H1 (cell line): Measurements from ENCODE around the gene WWC2. TPM values are rescaled to one million over a fixed set of nuclear protein-coding genes. Genes with fewer than 3 reads are reported as not detected.

Experiments used
- CTCF ChIA-PET: fragments of 300-600 bp; sonication (Branson Sonifier 250); formaldehyde crosslinking; loops from one replicate; lab custom pipeline; 2021; ENCODE audit not compliant: partially characterized antibody; lab: Charles Lee
- POLR2A ChIA-PET: fragments of 300-600 bp; sonication (Branson Sonifier 250); formaldehyde crosslinking; loops from one replicate; lab custom pipeline; 2021; ENCODE audit warnings: inconsistent platforms; ENCODE audit not compliant: partially characterized antibody; lab: Charles Lee
- DNase-seq, 2 experiments: peaks; one replicate each; pipeline versions ENCODE4 v3.0.0 to v3.0.0-alpha.2; 2010 to 2022; ENCODE audit warnings: low spot score in 2 of 2, low read depth in 1 of 2, mixed read lengths in 1 of 2
- FAIRE-seq: peaks from 2 replicates; lab custom pipeline; 2011; peaks lifted over from hg19 to GRCh38; lab: Jason Lieb, UNC
- H2AFZ ChIP-seq: 2 replicates; pipeline ENCODE4 v1.8.1; 2012; ENCODE audit warnings: low read length, inconsistent platforms
- H2AK5ac ChIP-seq: 2 replicates; pipeline ENCODE4 v1.6.1; 2013; ENCODE audit warnings: low read depth, low read length
- H2BK120ac ChIP-seq: replicated peaks from 2 replicates; pipeline ENCODE3; 2013; ENCODE audit warnings: low read depth, low read length, inconsistent platforms
- H2BK12ac ChIP-seq: 2 replicates; pipeline ENCODE4 v1.6.1; 2013; ENCODE audit warnings: low read depth, low read length
- H2BK15ac ChIP-seq: 2 replicates; pipeline ENCODE4 v1.6.1; 2013; ENCODE audit warnings: low read length
- H2BK20ac ChIP-seq: 2 replicates; pipeline ENCODE4 v1.6.1; 2013; ENCODE audit warnings: low read length
- H2BK5ac ChIP-seq: 2 replicates; pipeline ENCODE4 v1.6.1; 2013; ENCODE audit warnings: low read depth, low read length
- H3K14ac ChIP-seq: 2 replicates; pipeline ENCODE4 v1.6.1; 2013; ENCODE audit warnings: inconsistent platforms; ENCODE audit not compliant: insufficient read length
- H3K18ac ChIP-seq: 2 replicates; pipeline ENCODE4 v1.6.1; 2013; ENCODE audit warnings: low read length; ENCODE audit errors: extremely low read depth
- H3K23ac ChIP-seq: 2 replicates; pipeline ENCODE4 v1.6.1; 2013; ENCODE audit warnings: inconsistent platforms; ENCODE audit not compliant: insufficient read length
- H3K23me2 ChIP-seq: 2 replicates; pipeline ENCODE4 v1.6.1; 2013; ENCODE audit warnings: low read depth, low read length
- H3K27ac ChIP-seq: 2 replicates; pipeline ENCODE4 v1.6.1; 2011; ENCODE audit warnings: low read depth, low read length, inconsistent platforms
- H3K27me3 ChIP-seq, 4 experiments: replicated peaks in 1 of 4; 1 replicate in 1 of 4; 2 replicates in 3 of 4; pipeline versions ENCODE4 v1.6.1 to v1.8.1; 2011 to 2013; ENCODE audit warnings: low read length in 3 of 4, mild to moderate bottlenecking in 3 of 4, inconsistent platforms in 2 of 4, mixed read lengths in 2 of 4, moderate library complexity in 1 of 4; ENCODE audit not compliant: control insufficient read depth in 3 of 4, insufficient read depth in 3 of 4; ENCODE audit errors: extremely low read depth in 1 of 4
- H3K36me3 ChIP-seq, 4 experiments: 2 replicates each; pipeline versions ENCODE4 v1.6.1 to v1.8.1; 2011 to 2013; ENCODE audit warnings: mild to moderate bottlenecking in 4 of 4, low read length in 3 of 4, moderate library complexity in 2 of 4, control low read depth in 1 of 4, inconsistent platforms in 1 of 4; ENCODE audit not compliant: insufficient read depth in 4 of 4, control insufficient read depth in 2 of 4
- H3K4ac ChIP-seq: replicated peaks from 2 replicates; pipeline ENCODE3; 2013; ENCODE audit warnings: low read length, low read depth, mixed read lengths, inconsistent platforms; ENCODE audit not compliant: insufficient read length
- H3K4me1 ChIP-seq, 4 experiments: replicated peaks in 1 of 4; 1 replicate in 1 of 4; 2 replicates in 3 of 4; pipeline versions ENCODE4 v1.6.1 to v1.8.1; 2011 to 2013; ENCODE audit warnings: low read length in 3 of 4, inconsistent platforms in 2 of 4, mixed read lengths in 1 of 4; ENCODE audit not compliant: insufficient read depth in 4 of 4, control insufficient read depth in 3 of 4
- H3K4me2 ChIP-seq, 2 experiments: 2 replicates each; pipeline versions ENCODE4 v1.6.1 to v1.8.1; 2011 to 2013; ENCODE audit warnings: low read depth in 2 of 2, low read length in 2 of 2, control low read depth in 1 of 2, inconsistent platforms in 1 of 2, mild to moderate bottlenecking in 1 of 2; ENCODE audit not compliant: insufficient read depth in 1 of 2
- H3K4me3 ChIP-seq, 4 experiments: fragments of 200-600, 300-600 bp in 1 of 4; sonication (generic), shearing (Covaris generic), sonication (Bioruptor Twin) in 1 of 4; 2 replicates each; pipeline versions ENCODE4 v1.5.1 to v1.8.1; 2011 to 2016; ENCODE audit warnings: low read length in 4 of 4, low read depth in 3 of 4, control low read depth in 2 of 4, inconsistent platforms in 2 of 4, mild to moderate bottlenecking in 2 of 4, mixed read lengths in 1 of 4, moderate library complexity in 1 of 4; ENCODE audit not compliant: insufficient read depth in 2 of 4; ENCODE audit errors: extremely low read depth in 1 of 4
- H3K56ac ChIP-seq: replicated peaks from 2 replicates; pipeline ENCODE3; 2013; ENCODE audit warnings: low read depth, mild to moderate bottlenecking, mixed read lengths, low read length, inconsistent platforms; ENCODE audit not compliant: insufficient read length
- H3K79me1 ChIP-seq: 2 replicates; pipeline ENCODE4 v1.6.1; 2013; ENCODE audit warnings: low read depth, low read length, control low read depth
- H3K79me2 ChIP-seq, 2 experiments: 2 replicates each; pipeline versions ENCODE4 v1.6.1 to v1.8.1; 2012 to 2013; ENCODE audit warnings: low read length in 2 of 2, mild to moderate bottlenecking in 2 of 2, inconsistent platforms in 1 of 2; ENCODE audit not compliant: insufficient read depth in 2 of 2, control insufficient read depth in 1 of 2
- H3K9ac ChIP-seq, 4 experiments: replicated peaks in 1 of 4; 1 replicate in 1 of 4; 2 replicates in 3 of 4; pipeline versions ENCODE4 v1.6.1 to v1.8.1; 2011 to 2013; ENCODE audit warnings: low read depth in 3 of 4, low read length in 3 of 4, control low read depth in 2 of 4, mild to moderate bottlenecking in 2 of 4, moderate library complexity in 2 of 4, inconsistent platforms in 1 of 4; ENCODE audit errors: extremely low read depth in 1 of 4
- H3K9me3 ChIP-seq, 2 experiments: 2 replicates each; pipeline versions ENCODE4 v1.6.1 to v1.8.1; 2012 to 2013; ENCODE audit warnings: mild to moderate bottlenecking in 2 of 2, moderate library complexity in 2 of 2, control low read depth in 1 of 2, inconsistent platforms in 1 of 2, low read depth in 1 of 2, low read length in 1 of 2, mixed read lengths in 1 of 2; ENCODE audit not compliant: insufficient read depth in 2 of 2
- H4K20me1 ChIP-seq, 2 experiments: replicated peaks in 1 of 2; 2 replicates each; pipeline versions ENCODE3 to v1.8.1; 2011 to 2013; ENCODE audit warnings: inconsistent platforms in 2 of 2, low read length in 2 of 2, mild to moderate bottlenecking in 1 of 2; ENCODE audit not compliant: insufficient read depth in 2 of 2, control insufficient read depth in 1 of 2
- H4K5ac ChIP-seq: 2 replicates; pipeline ENCODE4 v1.6.1; 2013; ENCODE audit warnings: low read length, low read depth, mixed read lengths, inconsistent platforms; ENCODE audit not compliant: insufficient read length
- H4K8ac ChIP-seq: 2 replicates; pipeline ENCODE4 v1.8.0; 2013; ENCODE audit warnings: mild to moderate bottlenecking, moderate library complexity, low read length, inconsistent platforms; ENCODE audit not compliant: insufficient read depth; ENCODE audit errors: extremely low read depth
- H4K91ac ChIP-seq: replicated peaks from 2 replicates; pipeline ENCODE3; 2013; ENCODE audit warnings: low read length, mixed read lengths, inconsistent platforms; ENCODE audit not compliant: insufficient read length
- WGBS, 2 experiments: shearing (Covaris generic) in 1 of 2; methylation state at CpG; one replicate each; pipeline versions ENCODE4 v1.1.6 to v1.1.7; 2013 to 2015; ENCODE audit warnings: low lambda C conversion rate in 2 of 2, mixed read lengths in 2 of 2, inconsistent platforms in 1 of 2, low coverage in 1 of 2, missing lambda C conversion rate in 1 of 2; ENCODE audit not compliant: insufficient replicate concordance in 2 of 2, insufficient coverage in 1 of 2, insufficient read length in 1 of 2; ENCODE audit errors: extremely low coverage in 1 of 2, missing lambda C conversion rate in 1 of 2; 5-methylcytosine and 5-hydroxymethylcytosine counted together
- polyA plus RNA-seq, 7 experiments: library from polyadenylated mRNA; depleted of rRNA in 3 of 7; stranded (reverse) in 5 of 7; unstranded in 2 of 7; fragments of >200 nt in 5 of 7; fragments of 200-250 nt in 2 of 7; gene quantifications; 1 replicate in 5 of 7; 2 replicates in 1 of 7; 4 replicates in 1 of 7; pipeline versions ENCODE4 v1.2.1 to v1.2.3, GENCODE V29; 2011 to 2013; ENCODE audit warnings: missing spikeins in 2 of 7, mixed read lengths in 2 of 7
- total RNA-seq: library from RNA; stranded (reverse); fragmentation: NEBNext Ultra II Directional; extraction: Animal tissue kit (Norgen Biotek cat#: 25700); gene quantifications from 2 replicates; pipeline ENCODE4 v1.2.1, GENCODE V29; 2021

WWC2 gene
- total and polyA plus RNA-seq, 2 of the 8 experiments (the other 6 are each of a cell fraction or from before 2014, with no cell fraction given) = 17.6 to 135 TPM

GRCh38 chr4:183324619-183325018 lies 225.6 kb downstream of the WWC2 start:
- Histone ChIP-seq H3K23ac (no peak overlapping the region), H3K9ac (no peak overlapping the region), H3K4ac (no peak overlapping the region), H2BK12ac (no peak overlapping the region), H3K4me3 (no peak overlapping the region), H2BK15ac (no peak overlapping the region), H3K4me2 (no peak overlapping the region), H3K4me1 (no peaks in the 10 kb centered on the region), H3K27me3 (no peaks in the 10 kb centered on the region), H2AFZ (no peak overlapping the region), H3K23me2 (no peaks in the 10 kb centered on the region), H4K91ac (no peak overlapping the region), H2AK5ac (no peak overlapping the region), H3K79me1 (no peaks in the 10 kb centered on the region), H3K18ac (no peak overlapping the region), H3K27ac (no peak overlapping the region), H4K5ac (no peak overlapping the region), H4K8ac (no peak overlapping the region), H2BK20ac (no peak overlapping the region), H3K56ac (no peak overlapping the region), H3K79me2 (no peaks in the 10 kb centered on the region), H3K14ac (no peak overlapping the region), H3K36me3 (no peaks in the 10 kb centered on the region; a peak in 1 of 8 replicates), H2BK5ac (no peak overlapping the region), H4K20me1 (no peaks in the 10 kb centered on the region), H2BK120ac (no peak overlapping the region), H3K9me3 (peaks cover 5 to 6% of the 10 kb centered on the region in 2 experiments; a peak in 1 of 4 replicates)
- FAIRE-seq = no peak
- 89% methylated on average over 7 of the region's 7 CpGs; no CpG with 5 or more reads in 1 of the 2 experiments for WGBS, 2 experiments
- POLR2A ChIA-PET = no interaction called here
- CTCF ChIA-PET = interaction anchor here (0.6 to 1.1 kb wide), 2 partner anchors 41 to 83 kb away, joined by 3 read pairs; no protein-coding TSS in a partner anchor
- no peak for DNase-seq
